ENCODE data around the gene INIP. TPM values are rescaled to one million over a fixed set of nuclear protein-coding genes. Genes with fewer than 3 reads are reported as not detected.

INIP gene
- total and polyA plus RNA-seq, 2 of the 13 experiments (the other 11 are each of a cell fraction or from before 2014, with no cell fraction given) = 13.6 to 28.6 TPM

- TF ChIP-seq IKZF5 (CRISPR knock-in tag; IDR thresholded peaks at IDR 0.05) = peak; percentile 42
- no peak for TF ChIP-seq HMGXB3 (CRISPR knock-in tag; IDR thresholded peaks at IDR 0.05; ENCODE audit: borderline replicate concordance)
- TF ChIP-seq ZNF672 (CRISPR knock-in tag; IDR thresholded peaks at IDR 0.05) = no peak
- TF ChIP-seq DPF2 (CRISPR knock-in tag; IDR thresholded peaks at IDR 0.05; ENCODE audit: borderline replicate concordance, low read depth) = no peak
- TF ChIP-seq PCBP1 (IDR thresholded peaks at IDR 0.05; ENCODE audit: borderline replicate concordance, low read depth, low read length) = peak; percentile 93; the same call in 1 of the 2 replicates
- no peak for TF ChIP-seq BRCA1 (CRISPR knock-in tag; IDR thresholded peaks at IDR 0.05)
- TF ChIP-seq ZSCAN29 (CRISPR knock-in tag; conservative IDR thresholded peaks at IDR 0.05) = no peak
- no peak for TF ChIP-seq CREM (IDR thresholded peaks at IDR 0.05)
- TF ChIP-seq CREM (CRISPR knock-in tag; IDR thresholded peaks at IDR 0.05) = no peak
- TF ChIP-seq ZKSCAN5 (CRISPR knock-in tag; IDR thresholded peaks at IDR 0.05) = no peak
- no peak; the same call in 1 of the 2 replicates for TF ChIP-seq EHMT2 (IDR thresholded peaks at IDR 0.05; ENCODE audit: borderline replicate concordance, low read depth, low read length)
- no peak for TF ChIP-seq NR2F2 (IDR thresholded peaks at IDR 0.05; ENCODE audit: borderline replicate concordance, low read depth)
- peak; percentile 74 for TF ChIP-seq RXRA (CRISPR knock-in tag; IDR thresholded peaks at IDR 0.05)
- no peak for TF ChIP-seq ZNF33A (CRISPR knock-in tag; IDR thresholded peaks at IDR 0.05; ENCODE audit: borderline replicate concordance)
- peak; percentile 13; the same call in 1 of the 2 replicates for TF ChIP-seq ONECUT2 (CRISPR knock-in tag; IDR thresholded peaks at IDR 0.05)
- TF ChIP-seq KAT2B (IDR thresholded peaks at IDR 0.05; ENCODE audit: borderline replicate concordance, low read depth, low read length) = no peak
- no peak for TF ChIP-seq SRSF1 (optimal IDR thresholded peaks at IDR 0.05; ENCODE audit: low read depth, low read length)
- TF ChIP-seq BCL3 (CRISPR knock-in tag; IDR thresholded peaks at IDR 0.05) = no peak
- no peak for TF ChIP-seq CBX2 (IDR thresholded peaks at IDR 0.05; ENCODE audit: low read depth, low read length)
- TF ChIP-seq CBX2 (CRISPR knock-in tag; IDR thresholded peaks at IDR 0.05; ENCODE audit: low read depth) = no peak
- TF ChIP-seq TFDP1 (CRISPR knock-in tag; IDR thresholded peaks at IDR 0.05; ENCODE audit: borderline replicate concordance) = peak; percentile 63; the same call in 1 of the 2 replicates
- TF ChIP-seq ZNF296 (CRISPR knock-in tag; conservative IDR thresholded peaks at IDR 0.05) = no peak
- no peak; the same call in 1 of the 2 replicates for TF ChIP-seq ZNF747 (CRISPR knock-in tag; IDR thresholded peaks at IDR 0.05; ENCODE audit: borderline replicate concordance)
These were observed 32.3 kb upstream of the INIP start, which contains the start of gene SNX30 (continued) for GRCh38 chr9:112750016-112750763.
